ENCODE data around the gene LRIG1.

LRIG1 gene

GRCh38 chr3:66335671-66336070 lies 165.2 kb downstream of the LRIG1 start:
- no peak for DNase-seq

All from DMS79 treated with DMSO at 0.1 percent for 48 hours (cell line).